Coronary artery (tissue), 2 donors: ENCODE measurements around the gene YLPM1.
"Not testable (repeated sequence)": the region's sequence is repeated elsewhere in the genome, so short reads cannot be mapped to it uniquely, and the experiment has no call there.

Experiments used
- DNase-seq: peaks from one replicate; pipeline ENCODE4 v3.0.0-alpha.2; 2017; ENCODE audit warnings: low spot score
- H3K27ac ChIP-seq, 2 donors: fragments of 200-600 bp; sonication (generic); one replicate each; pipeline ENCODE4 v1.5.1; 2016 to 2019
- H3K4me3 ChIP-seq: fragments of 200-600 bp; sonication (generic); 2 replicates; pipeline ENCODE4 v1.5.1; 2016; ENCODE audit warnings: mild to moderate bottlenecking, moderate library complexity
- TF ChIP-seq, protein P1 (sequence below): fragments of 200-600 bp; sonication (generic); IDR thresholded peaks from one replicate; pipeline ENCODE4 v1.5.1; 2019; ENCODE audit warnings: antibody characterized with exemption

YLPM1 gene

DNA sequence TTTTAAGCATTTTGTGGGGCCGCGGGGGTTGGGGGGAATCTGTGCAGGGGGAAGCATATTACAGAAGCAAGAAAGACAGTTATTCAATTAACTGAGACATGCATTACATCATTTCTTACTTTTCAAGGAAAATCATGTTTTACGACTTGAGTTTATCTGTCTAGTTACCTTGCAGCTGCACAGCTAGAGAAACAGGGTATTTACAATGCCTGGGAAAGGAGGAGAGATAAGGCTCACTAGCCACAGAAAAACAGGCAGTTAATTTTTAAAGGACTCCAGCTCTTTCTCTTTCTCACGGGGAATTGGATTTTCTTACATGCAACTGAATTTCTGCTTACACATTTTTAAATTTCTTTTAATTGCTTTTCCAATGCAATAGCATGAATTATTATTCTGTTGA lies 28.0 kb upstream of the YLPM1 start:
- TF ChIP-seq, protein P1, sequence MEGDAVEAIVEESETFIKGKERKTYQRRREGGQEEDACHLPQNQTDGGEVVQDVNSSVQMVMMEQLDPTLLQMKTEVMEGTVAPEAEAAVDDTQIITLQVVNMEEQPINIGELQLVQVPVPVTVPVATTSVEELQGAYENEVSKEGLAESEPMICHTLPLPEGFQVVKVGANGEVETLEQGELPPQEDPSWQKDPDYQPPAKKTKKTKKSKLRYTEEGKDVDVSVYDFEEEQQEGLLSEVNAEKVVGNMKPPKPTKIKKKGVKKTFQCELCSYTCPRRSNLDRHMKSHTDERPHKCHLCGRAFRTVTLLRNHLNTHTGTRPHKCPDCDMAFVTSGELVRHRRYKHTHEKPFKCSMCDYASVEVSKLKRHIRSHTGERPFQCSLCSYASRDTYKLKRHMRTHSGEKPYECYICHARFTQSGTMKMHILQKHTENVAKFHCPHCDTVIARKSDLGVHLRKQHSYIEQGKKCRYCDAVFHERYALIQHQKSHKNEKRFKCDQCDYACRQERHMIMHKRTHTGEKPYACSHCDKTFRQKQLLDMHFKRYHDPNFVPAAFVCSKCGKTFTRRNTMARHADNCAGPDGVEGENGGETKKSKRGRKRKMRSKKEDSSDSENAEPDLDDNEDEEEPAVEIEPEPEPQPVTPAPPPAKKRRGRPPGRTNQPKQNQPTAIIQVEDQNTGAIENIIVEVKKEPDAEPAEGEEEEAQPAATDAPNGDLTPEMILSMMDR: no peak
- DNase-seq: no peak
- no peak overlapping the region for H3K27ac ChIP-seq
- H3K4me3 ChIP-seq: no peak overlapping the region

DNA sequence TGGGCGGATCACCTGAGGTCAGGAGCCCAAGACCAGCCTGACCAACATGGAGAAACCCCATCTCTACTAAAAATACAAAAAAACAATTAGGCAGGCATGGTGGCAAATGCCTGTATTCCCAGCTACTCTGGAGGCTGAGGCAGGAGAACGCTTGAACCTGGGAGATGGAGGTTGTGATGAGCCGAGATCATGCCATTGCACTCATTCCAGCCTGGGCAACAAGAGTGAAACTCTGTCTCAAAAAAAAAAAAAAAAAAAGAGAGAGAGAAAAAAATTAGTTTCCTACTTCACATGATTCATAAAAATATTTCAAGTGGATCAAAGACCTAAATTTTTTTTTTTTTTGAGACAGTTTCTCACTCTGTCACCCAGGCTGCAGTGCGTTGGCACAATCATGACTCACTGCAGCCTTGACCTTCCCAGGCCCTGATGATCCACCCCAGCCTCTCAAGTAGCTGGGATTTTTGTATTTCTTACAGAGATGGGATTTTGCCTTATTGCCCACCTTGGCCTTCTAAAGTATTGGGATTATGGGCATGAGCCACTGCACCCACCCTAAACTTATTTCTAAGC lies 25.3 kb upstream of the YLPM1 start:
- TF ChIP-seq, protein P1: no peak
- DNase-seq: no peak
- Histone ChIP-seq H3K4me3 (no peak overlapping the region), H3K27ac (no peak overlapping the region)

DNA sequence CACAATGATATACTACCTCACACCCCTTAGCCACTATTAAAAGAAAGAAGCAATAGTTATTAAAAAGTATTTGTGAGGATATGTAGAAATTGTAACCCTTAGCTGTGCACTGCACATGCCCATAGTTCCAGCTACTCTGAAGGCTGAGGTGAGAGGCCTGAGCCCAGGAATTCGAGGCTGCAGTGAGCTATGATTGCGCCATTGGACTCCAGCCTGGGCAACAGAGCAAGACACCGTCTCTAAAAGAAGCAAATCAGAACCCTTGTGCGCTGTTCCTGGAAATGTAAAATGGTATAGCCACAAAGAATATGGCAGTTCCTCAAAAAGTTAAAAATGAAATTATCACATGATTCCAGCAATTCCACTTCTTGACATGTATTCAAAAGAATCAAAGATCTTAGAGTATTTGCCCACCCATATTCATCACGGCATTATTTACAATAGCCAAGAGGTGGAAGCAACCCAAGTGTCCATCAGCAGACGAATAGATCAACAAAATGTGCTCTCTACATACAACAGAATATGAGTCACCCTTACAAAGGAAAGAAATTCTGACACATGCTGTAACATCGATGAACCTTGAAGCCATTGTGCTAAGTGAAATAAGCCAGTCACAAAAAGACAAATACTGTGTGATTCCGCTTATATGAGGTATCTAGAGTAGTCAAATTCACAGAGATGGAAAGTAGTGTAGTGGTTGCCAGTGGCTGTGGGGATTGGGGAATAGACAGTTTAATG lies 23.7 kb upstream of the YLPM1 start:
- TF ChIP-seq, protein P1: no peak
- Histone ChIP-seq H3K27ac (no peak overlapping the region), H3K4me3 (no peak overlapping the region)
- no peak for DNase-seq

DNA sequence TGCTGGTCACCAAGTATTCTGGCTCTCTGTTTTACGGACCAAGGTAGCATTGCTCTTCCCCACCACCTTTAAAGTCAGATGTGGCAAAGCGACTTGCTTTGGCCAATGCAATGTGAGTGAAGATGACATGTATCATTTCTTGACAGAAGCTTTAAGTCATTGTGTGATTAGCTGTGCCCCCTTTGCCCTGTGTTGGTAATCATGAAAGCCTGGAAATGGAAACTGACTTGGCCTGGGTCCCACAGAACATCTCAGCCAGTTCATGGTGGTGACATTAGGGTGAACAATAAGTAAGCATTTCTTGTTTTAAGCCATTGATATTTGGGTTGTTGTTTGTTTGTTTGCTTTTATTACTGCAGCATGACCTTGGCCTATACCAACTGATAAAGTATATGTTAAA lies 15.9 kb upstream of the YLPM1 start:
- Histone ChIP-seq H3K27ac (no peak overlapping the region), H3K4me3 (no peak overlapping the region)
- DNase-seq: no peak
- TF ChIP-seq, protein P1: no peak

DNA sequence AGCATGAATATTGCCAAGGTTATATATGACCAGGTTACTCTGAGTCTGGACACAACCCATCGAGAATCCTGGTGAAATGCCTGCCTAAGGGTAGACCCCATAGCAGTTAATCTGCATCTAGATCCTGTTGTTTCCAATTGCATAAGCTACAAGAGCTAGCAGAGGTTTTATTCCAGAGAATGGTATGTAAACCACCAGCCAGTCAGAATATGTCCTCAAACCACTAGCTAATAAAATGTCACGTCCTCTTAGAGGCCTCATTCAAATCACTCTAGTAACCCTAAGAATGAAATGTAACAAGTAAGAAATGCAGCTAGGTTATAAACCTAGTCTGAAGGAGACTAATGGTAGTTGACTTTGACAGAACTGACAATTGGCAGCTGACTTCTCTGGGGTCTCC lies 9.0 kb upstream of the YLPM1 start:
- DNase-seq: no peak
- Histone ChIP-seq H3K27ac (no peak overlapping the region), H3K4me3 (no peak overlapping the region)
- TF ChIP-seq, protein P1: no peak

DNA sequence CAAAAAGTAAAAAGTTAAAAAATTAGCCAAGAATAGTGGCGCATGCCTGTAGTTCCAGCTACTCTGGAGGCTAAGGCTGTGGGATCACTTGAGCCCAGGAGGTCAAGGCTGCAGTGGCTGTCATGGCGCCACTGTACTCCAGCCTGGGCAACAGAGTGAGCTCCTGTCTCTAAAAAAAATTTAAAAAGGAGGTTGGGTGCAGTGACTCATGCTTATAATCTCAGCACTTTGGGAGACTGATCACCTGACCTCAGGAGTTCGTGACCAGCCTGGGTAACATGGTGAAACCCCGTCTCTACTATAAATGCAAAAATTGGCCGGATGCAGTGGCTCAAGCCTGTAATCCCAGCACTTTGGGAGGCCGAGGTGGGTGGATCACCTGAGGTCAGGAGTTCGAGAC lies 8.2 kb upstream of the YLPM1 start:
- H3K4me3 ChIP-seq: no peak overlapping the region
- TF ChIP-seq, protein P1: no peak
- no peak for DNase-seq
- no peak overlapping the region for H3K27ac ChIP-seq

DNA sequence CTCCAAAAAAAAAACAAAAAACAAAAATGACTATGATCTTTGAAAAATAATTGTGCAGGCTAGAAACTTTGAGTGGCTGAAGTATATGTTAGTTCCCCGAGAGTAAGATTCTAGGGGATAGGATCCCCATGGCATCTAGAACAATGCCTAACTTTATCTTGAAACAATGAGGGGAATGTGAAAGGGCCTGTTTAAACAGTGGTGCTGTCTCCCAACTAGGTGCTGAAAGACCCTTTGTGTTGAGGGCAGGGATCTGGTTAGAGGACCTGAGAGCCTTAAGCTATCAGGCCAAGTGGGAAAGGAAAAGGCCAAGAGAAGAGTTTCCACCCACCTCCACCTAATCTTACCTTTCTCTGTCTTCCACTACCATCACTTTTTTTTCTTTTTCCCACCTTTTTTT lies 6.8 kb upstream of the YLPM1 start:
- Histone ChIP-seq H3K27ac (no peak overlapping the region), H3K4me3 (no peak overlapping the region)
- TF ChIP-seq, protein P1: no peak
- DNase-seq: no peak

DNA sequence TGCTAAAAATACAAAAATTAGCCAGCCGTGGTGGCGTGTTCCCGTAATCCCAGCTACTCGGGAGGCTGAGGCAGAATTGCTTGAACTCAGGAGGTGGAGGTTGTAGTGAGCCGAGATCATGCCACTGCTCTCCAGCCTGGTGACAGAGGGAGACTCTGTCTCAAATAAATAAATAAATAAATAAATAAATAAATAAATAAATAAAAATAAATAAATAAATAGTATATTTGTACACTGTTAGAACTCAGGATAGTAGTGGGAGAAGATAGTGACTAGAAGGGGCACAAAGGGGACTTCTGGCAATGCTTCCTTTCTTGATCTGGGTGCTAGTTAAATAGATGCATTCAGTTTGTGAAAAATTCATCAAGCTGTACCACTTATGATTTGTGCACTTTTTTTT lies 4.6 kb upstream of the YLPM1 start:
- not testable (repeated sequence) for DNase-seq, H3K4me3 ChIP-seq, H3K27ac ChIP-seq
